Endothelial cell of umbilical vein (primary cell): ENCODE measurements around the gene BRSK2. TPM values are rescaled to one million over a fixed set of nuclear protein-coding genes. Genes with fewer than 3 reads are reported as not detected.

Experiments
- BruUV-seq: library from RNA; stranded (reverse); fragments of 400-500 nt; replicated peaks from 2 replicates; lab custom pipeline; 2021; lab: Mats Ljungman, UMichigan
- CTCF ChIA-PET: fragments of 300-600, 350-600 bp; sonication (Branson Sonifier 250); formaldehyde crosslinking; loops from one replicate; lab custom pipeline; 2021; ENCODE audit warnings: antibody characterized with exemption, inconsistent platforms; lab: Charles Lee
- POLR2A ChIA-PET: fragments of 300-600, 350-600 bp; sonication (Branson Sonifier 250); formaldehyde crosslinking; loops from one replicate; lab custom pipeline; 2021; ENCODE audit warnings: antibody characterized with exemption, inconsistent platforms; lab: Charles Lee
- DNase-seq: peaks from one replicate; pipeline ENCODE4 v3.0.0-alpha.2; 2011; ENCODE audit warnings: low read depth, low spot score
- FAIRE-seq: peaks from 2 replicates; lab custom pipeline; 2011; peaks lifted over from hg19 to GRCh38; lab: Jason Lieb, UNC
- H2AFZ ChIP-seq: 2 replicates; pipeline ENCODE4 v1.6.0; 2012; ENCODE audit warnings: low read depth, low read length, control low read depth, inconsistent platforms
- H3K27ac ChIP-seq: 2 replicates; pipeline ENCODE4 v1.5.1; 2011; ENCODE audit warnings: low read depth, mild to moderate bottlenecking, control low read depth, low read length, moderate library complexity; ENCODE audit not compliant: insufficient read depth
- H3K27me3 ChIP-seq, 2 experiments: 2 replicates each; pipeline versions ENCODE4 v1.6.0 to v1.6.1; 2011; ENCODE audit warnings: low read length in 2 of 2, mixed read lengths in 1 of 2; ENCODE audit not compliant: control insufficient read depth in 2 of 2, insufficient read depth in 2 of 2
- H3K36me3 ChIP-seq, 2 experiments: 2 replicates in 1 of 2; 3 replicates in 1 of 2; pipeline ENCODE4 v1.5.1; 2011; ENCODE audit warnings: low read length in 2 of 2, mild to moderate bottlenecking in 1 of 2, moderate library complexity in 1 of 2; ENCODE audit not compliant: control insufficient read depth in 2 of 2, insufficient read depth in 2 of 2; ENCODE audit errors: extremely low read depth in 1 of 2
- H3K4me1 ChIP-seq: 3 replicates; pipeline ENCODE4 v1.5.1; 2011; ENCODE audit warnings: mild to moderate bottlenecking, low read length; ENCODE audit not compliant: control insufficient read depth, insufficient read depth; ENCODE audit errors: extremely low read depth
- H3K4me2 ChIP-seq: 2 replicates; pipeline ENCODE4 v1.6.1; 2011; ENCODE audit warnings: low read length, control low read depth, mixed read lengths; ENCODE audit not compliant: insufficient read depth
- H3K4me3 ChIP-seq, 3 experiments: fragments of 200-600 bp in 1 of 3; sonication (generic), shearing (Covaris generic) in 1 of 3; replicated peaks in 1 of 3; 2 replicates each; pipeline ENCODE4 v1.5.1; 2011 to 2016; ENCODE audit warnings: control low read depth in 3 of 3, low read length in 3 of 3, mild to moderate bottlenecking in 2 of 3, inconsistent platforms in 1 of 3, low read depth in 1 of 3, moderate library complexity in 1 of 3; ENCODE audit not compliant: insufficient read depth in 1 of 3
- H3K79me2 ChIP-seq: 2 replicates; pipeline ENCODE4 v1.6.0; 2012; ENCODE audit warnings: low read length, inconsistent platforms; ENCODE audit not compliant: control insufficient read depth, insufficient read depth
- H3K9ac ChIP-seq: replicated peaks from 2 replicates; pipeline ENCODE3; 2011; ENCODE audit warnings: low read length, control low read depth; ENCODE audit not compliant: insufficient read depth; ENCODE audit errors: extremely low read depth
- H3K9me1 ChIP-seq: replicated peaks from 3 replicates; pipeline ENCODE4 v1.6.0; 2011; ENCODE audit warnings: mild to moderate bottlenecking, low read length; ENCODE audit not compliant: control insufficient read depth, insufficient read depth; ENCODE audit errors: extremely low read depth
- H3K9me3 ChIP-seq: replicated peaks from 2 replicates; pipeline ENCODE4 v1.5.1; 2012; ENCODE audit warnings: low read length, inconsistent platforms; ENCODE audit not compliant: control insufficient read depth, insufficient read depth
- H4K20me1 ChIP-seq: replicated peaks from 2 replicates; pipeline ENCODE3; 2011; ENCODE audit warnings: mild to moderate bottlenecking, low read length; ENCODE audit not compliant: control insufficient read depth, insufficient read depth; ENCODE audit errors: extremely low read depth
- EZH2 ChIP-seq: IDR thresholded peaks from 2 replicates; pipeline ENCODE4 v1.6.1; 2012; ENCODE audit warnings: borderline replicate concordance, low read depth, mild to moderate bottlenecking, moderate library complexity, low read length, inconsistent platforms; ENCODE audit not compliant: severe bottlenecking
- FOS ChIP-seq: IDR thresholded peaks from 2 replicates; pipeline ENCODE4 v1.6.1; 2011; ENCODE audit warnings: mild to moderate bottlenecking, low read length, moderate library complexity, borderline replicate concordance; ENCODE audit not compliant: insufficient read depth
- GATA2 ChIP-seq: IDR thresholded peaks from 2 replicates; pipeline ENCODE4 v1.7.0; 2011; ENCODE audit warnings: low read depth, mild to moderate bottlenecking, moderate library complexity, mixed read lengths, low read length; ENCODE audit not compliant: insufficient read length, insufficient read depth
- JUN ChIP-seq: IDR thresholded peaks from 2 replicates; pipeline ENCODE4 v1.6.1; 2011; ENCODE audit warnings: borderline replicate concordance, low read depth; ENCODE audit not compliant: insufficient read length, insufficient read depth
- MYC ChIP-seq: IDR thresholded peaks from one replicate; pipeline ENCODE4 v1.6.1; 2011; ENCODE audit warnings: mild to moderate bottlenecking, low read depth, low read length
- POLR2A ChIP-seq: IDR thresholded peaks from 2 replicates; pipeline ENCODE4 v1.6.1; 2012; ENCODE audit warnings: low read depth, mild to moderate bottlenecking, control low read depth, low read length
- POLR2AphosphoS5 ChIP-seq: IDR thresholded peaks from 2 replicates; pipeline ENCODE4 v1.6.1; 2012; ENCODE audit warnings: low read depth, mild to moderate bottlenecking, control low read depth, low read length, moderate library complexity; ENCODE audit not compliant: insufficient read depth
- dilution Hi-C: fragments of 300-500 bp; cut with MboI; formaldehyde crosslinking; loops from one replicate; pipeline ENCODE4 v1.15.0; 2019; ENCODE audit warnings: low sequenced_read_pairs; ENCODE audit not compliant: extremely low pct_ligation_motif_present
- intact Hi-C: fragments of 100-400 bp; cut with micrococcal nuclease; formaldehyde crosslinking; loops from one replicate; pipeline ENCODE4 v1.10.0; 2022
- polyA plus RNA-seq, 4 experiments: library from polyadenylated mRNA; depleted of rRNA in 3 of 4; stranded (reverse) in 3 of 4; unstranded in 1 of 4; fragments of >200 nt; gene quantifications; 2 replicates each; pipeline versions ENCODE4 v1.2.1 to v1.2.3, GENCODE V29; 2011 to 2012; ENCODE audit warnings: missing spikeins in 1 of 4
- total RNA-seq: library from RNA; stranded (reverse); gene quantifications from 2 replicates; pipeline ENCODE4 v1.2.3, GENCODE V29; 2021
- TF ChIP-seq, protein P1 (sequence below): IDR thresholded peaks from 2 replicates; pipeline ENCODE4 v1.6.1; 2011; ENCODE audit not compliant: insufficient read depth, insufficient read length
- TF ChIP-seq, protein P2 (sequence below), 2 donors: IDR thresholded peaks; 1 replicate in 1 of 2; 2 replicates in 1 of 2; pipeline ENCODE4 v1.5.1; 2011; ENCODE audit warnings: low read length in 2 of 2, mild to moderate bottlenecking in 2 of 2, moderate library complexity in 2 of 2, control low read depth in 1 of 2, inconsistent platforms in 1 of 2, low read depth in 1 of 2; ENCODE audit not compliant: insufficient read depth in 1 of 2; ENCODE audit errors: extremely low read depth in 1 of 2

Gene BRSK2
- total and polyA plus RNA-seq, 2 donors (not counting 3 experiments of a cell fraction or from before 2014, with no cell fraction given), result 0.08 to 0.20 TPM

DNA sequence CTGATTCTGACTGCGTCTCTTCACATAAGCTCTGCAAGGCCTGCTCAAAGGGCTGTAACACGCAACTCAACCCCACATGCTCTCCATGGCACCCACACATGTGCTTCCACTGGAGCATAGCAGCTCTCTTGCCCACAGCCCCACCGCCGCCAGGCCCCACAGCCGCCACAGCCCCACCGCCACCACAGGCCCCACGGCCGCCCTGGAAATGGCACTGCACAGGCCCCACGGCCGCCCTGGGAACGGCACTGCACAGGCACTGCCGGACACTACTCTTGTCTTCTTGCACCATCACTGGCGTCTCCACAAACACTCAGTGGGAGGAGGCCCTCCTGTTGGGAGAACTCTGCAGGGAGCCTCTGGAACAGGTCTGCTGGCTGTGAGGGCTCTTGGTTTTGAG is 88.3 kb downstream of the BRSK2 start:
- Histone ChIP-seq H3K4me2 (no peak overlapping the region), H3K36me3 (peaks cover 0 to 15% of the 10 kb centered on the region in 2 experiments), H2AFZ (no peak overlapping the region), H3K9ac (no peak overlapping the region), H3K9me1 (no peaks in the 10 kb centered on the region), H3K27me3 (no peaks in the 10 kb centered on the region), H4K20me1 (no peaks in the 10 kb centered on the region), H3K4me3 (no peak overlapping the region), H3K9me3 (no peaks in the 10 kb centered on the region), H3K4me1 (no peaks in the 10 kb centered on the region), H3K79me2 (no peaks in the 10 kb centered on the region), H3K27ac (no peak overlapping the region)
- TF ChIP-seq, protein P1, sequence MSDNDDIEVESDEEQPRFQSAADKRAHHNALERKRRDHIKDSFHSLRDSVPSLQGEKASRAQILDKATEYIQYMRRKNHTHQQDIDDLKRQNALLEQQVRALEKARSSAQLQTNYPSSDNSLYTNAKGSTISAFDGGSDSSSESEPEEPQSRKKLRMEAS, result no peak
- TF ChIP-seq JUN (no peak), MYC (no peak), EZH2 (no peak), POLR2AphosphoS5 (no peak), GATA2 (no peak), POLR2A (no peak), FOS (no peak)
- TF ChIP-seq, protein P2, sequence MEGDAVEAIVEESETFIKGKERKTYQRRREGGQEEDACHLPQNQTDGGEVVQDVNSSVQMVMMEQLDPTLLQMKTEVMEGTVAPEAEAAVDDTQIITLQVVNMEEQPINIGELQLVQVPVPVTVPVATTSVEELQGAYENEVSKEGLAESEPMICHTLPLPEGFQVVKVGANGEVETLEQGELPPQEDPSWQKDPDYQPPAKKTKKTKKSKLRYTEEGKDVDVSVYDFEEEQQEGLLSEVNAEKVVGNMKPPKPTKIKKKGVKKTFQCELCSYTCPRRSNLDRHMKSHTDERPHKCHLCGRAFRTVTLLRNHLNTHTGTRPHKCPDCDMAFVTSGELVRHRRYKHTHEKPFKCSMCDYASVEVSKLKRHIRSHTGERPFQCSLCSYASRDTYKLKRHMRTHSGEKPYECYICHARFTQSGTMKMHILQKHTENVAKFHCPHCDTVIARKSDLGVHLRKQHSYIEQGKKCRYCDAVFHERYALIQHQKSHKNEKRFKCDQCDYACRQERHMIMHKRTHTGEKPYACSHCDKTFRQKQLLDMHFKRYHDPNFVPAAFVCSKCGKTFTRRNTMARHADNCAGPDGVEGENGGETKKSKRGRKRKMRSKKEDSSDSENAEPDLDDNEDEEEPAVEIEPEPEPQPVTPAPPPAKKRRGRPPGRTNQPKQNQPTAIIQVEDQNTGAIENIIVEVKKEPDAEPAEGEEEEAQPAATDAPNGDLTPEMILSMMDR (IDR thresholded peaks at IDR 0.05; ENCODE audit: extremely low read depth in 1 of 2, insufficient read depth in 1 of 2, low read depth in 1 of 2, low read length in 2 of 2), result no peak
- FAIRE-seq, result no peak
- intact Hi-C loops, result no loop called here
- dilution Hi-C loops, result no loop called here
- ChIA-PET CTCF (no interaction called here), POLR2A (no interaction called here)
- DNase-seq, result no peak
- BruUV-seq, result no TSS peak
